ENCODE results near the gene PTPRT.

GRCh38 chr20:43046966-43047365 is 142.7 kb downstream of the PTPRT start:
- TF ChIP-seq CTCF (conservative IDR thresholded peaks at IDR 0.05; ENCODE audit: low read depth, low read length): no peak
- TF ChIP-seq EZH2 (IDR thresholded peaks at IDR 0.05; ENCODE audit: low read length, unreplicated experiment): no peak
- no peak for TF ChIP-seq EZH2phosphoT487 (IDR thresholded peaks at IDR 0.05; ENCODE audit: borderline replicate concordance, low read length)

All from PC-3 (cell line).